C4-2B (cell line): ENCODE data around the gene CIBAR2.

Source experiments
- ZFX ChIP-seq: fragments of 450-650 bp; IDR thresholded peaks from 2 replicates; pipeline ENCODE4 v1.6.1; 2017
- TF ChIP-seq, protein P1 (sequence below): fragments of 450-650 bp; conservative IDR thresholded peaks from 2 replicates; pipeline ENCODE4 v1.5.1; 2017; ENCODE audit warnings: mild to moderate bottlenecking

- TF ChIP-seq, protein P1, sequence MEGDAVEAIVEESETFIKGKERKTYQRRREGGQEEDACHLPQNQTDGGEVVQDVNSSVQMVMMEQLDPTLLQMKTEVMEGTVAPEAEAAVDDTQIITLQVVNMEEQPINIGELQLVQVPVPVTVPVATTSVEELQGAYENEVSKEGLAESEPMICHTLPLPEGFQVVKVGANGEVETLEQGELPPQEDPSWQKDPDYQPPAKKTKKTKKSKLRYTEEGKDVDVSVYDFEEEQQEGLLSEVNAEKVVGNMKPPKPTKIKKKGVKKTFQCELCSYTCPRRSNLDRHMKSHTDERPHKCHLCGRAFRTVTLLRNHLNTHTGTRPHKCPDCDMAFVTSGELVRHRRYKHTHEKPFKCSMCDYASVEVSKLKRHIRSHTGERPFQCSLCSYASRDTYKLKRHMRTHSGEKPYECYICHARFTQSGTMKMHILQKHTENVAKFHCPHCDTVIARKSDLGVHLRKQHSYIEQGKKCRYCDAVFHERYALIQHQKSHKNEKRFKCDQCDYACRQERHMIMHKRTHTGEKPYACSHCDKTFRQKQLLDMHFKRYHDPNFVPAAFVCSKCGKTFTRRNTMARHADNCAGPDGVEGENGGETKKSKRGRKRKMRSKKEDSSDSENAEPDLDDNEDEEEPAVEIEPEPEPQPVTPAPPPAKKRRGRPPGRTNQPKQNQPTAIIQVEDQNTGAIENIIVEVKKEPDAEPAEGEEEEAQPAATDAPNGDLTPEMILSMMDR: no peak
- no peak for TF ChIP-seq ZFX
Observed at GRCh38 chr16:85149776-85150175, 37.5 kb upstream of the CIBAR2 start.
